ENCODE results near the gene PLPP7.
"Not testable (repeated sequence)": the region's sequence is repeated elsewhere in the genome, so short reads cannot be mapped to it uniquely, and the experiment has no call there.

PLPP7 gene

DNA sequence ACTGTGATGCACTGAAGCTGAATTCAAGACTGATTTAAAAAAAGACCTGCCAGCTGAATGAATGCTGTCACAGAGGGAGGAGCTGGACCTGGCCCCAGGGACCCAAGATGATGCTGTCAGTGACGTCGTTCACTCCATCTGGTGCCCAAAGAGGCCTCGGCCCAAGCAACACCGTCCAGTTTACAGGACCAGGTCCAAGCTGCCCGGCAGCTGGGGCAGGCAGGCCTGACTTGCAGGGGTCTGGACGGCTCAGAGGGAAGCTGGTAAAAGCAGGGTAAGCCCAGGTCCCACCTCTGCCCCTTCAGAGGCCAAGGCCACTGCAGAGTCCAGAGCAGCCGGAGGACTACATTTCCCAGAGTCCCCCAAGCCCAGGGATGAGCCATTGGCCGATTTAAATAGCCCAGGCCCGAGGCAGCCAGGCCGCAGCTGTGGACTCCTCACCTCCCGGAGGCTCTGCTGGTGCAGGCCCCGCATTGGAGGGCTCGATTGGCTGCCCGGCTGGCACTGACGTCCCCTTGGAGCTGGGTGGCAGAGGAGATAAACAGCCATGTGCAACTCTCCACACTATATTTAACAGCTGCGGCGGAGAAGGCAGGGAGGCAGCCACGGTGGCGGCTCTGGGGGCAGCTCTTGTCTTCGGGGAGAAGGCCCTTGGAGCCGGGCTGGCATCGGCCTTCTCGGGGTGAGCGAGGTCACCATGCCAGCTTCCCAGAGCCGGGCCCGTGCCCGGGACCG lies at the start of gene PLPP7:
Gene PLPP7, plus strand, starts transcription at position 423 of the 735 bp plus-strand sequence. Its CDS starts 275 bp downstream, at position 698.
- no peak within 1 kb of the TSS for H3K27ac ChIP-seq
- TF ChIP-seq, protein P1, sequence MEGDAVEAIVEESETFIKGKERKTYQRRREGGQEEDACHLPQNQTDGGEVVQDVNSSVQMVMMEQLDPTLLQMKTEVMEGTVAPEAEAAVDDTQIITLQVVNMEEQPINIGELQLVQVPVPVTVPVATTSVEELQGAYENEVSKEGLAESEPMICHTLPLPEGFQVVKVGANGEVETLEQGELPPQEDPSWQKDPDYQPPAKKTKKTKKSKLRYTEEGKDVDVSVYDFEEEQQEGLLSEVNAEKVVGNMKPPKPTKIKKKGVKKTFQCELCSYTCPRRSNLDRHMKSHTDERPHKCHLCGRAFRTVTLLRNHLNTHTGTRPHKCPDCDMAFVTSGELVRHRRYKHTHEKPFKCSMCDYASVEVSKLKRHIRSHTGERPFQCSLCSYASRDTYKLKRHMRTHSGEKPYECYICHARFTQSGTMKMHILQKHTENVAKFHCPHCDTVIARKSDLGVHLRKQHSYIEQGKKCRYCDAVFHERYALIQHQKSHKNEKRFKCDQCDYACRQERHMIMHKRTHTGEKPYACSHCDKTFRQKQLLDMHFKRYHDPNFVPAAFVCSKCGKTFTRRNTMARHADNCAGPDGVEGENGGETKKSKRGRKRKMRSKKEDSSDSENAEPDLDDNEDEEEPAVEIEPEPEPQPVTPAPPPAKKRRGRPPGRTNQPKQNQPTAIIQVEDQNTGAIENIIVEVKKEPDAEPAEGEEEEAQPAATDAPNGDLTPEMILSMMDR (conservative IDR thresholded peaks at IDR 0.05): no peak
- TF ChIP-seq ZFX (IDR thresholded peaks at IDR 0.05): peak; percentile 34; the same call in 1 of the 2 replicates

DNA sequence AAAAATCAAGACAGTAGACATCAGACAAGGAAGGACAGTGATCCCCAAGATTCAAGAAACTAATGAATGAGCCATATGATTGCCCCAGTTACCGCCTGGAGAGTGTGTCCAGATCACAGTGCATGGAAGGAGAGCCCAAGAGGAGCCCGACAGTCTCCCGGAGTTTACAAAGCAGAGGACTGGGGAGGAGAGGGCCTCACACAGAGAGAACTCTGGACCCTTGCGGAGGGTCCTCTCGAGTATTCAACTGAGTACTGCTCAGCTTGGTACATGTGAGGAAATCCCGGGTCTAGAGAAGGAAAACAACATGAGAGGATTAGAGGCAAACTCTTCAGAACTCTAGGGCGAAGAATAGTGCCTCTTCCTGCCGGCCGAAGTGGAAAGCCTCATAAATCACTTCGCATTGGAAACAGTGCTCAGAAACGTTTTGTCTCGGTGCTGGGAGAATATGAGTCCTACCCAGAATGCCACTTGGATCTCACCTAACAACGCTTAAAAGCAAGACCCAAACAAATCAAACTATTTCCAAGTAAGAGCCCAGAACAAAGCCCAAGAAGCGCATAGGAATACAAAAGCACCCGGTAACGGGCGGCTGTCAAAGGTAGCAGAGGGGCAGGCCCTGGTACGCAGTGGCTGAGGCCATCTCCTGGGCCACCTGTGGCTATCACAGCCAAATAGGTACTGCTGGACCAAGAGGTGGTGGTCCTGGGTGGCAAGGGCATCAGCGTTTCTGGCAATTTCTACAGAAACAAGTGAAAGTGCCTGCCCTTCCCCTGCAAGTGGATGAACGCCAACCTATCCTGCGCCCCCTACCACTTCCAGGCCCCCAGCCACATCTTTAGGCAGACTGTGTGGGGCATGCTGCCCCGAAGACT lies 49.2 kb upstream of the PLPP7 start:
- no peak overlapping the region for H3K27ac ChIP-seq

DNA sequence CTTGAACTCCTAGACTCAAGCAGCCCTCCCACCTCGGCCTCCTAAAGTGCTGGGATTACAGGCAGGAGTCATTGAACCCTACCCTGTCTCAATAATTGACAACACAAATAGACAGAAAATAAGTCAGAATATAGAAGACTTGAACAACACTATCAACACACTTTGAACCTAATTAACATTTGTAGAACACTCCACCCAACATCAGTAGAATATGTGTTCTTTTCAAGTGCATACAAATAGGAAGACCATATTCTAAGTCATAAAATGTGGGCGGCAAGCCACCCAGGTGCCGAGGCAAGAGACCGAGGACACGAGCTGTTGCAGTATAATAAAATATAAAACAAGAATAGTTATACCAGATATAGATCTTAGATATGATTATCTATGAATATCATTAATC lies 45.2 kb upstream of the PLPP7 start:
- not testable (repeated sequence) for H3K27ac ChIP-seq

More for the DNA sequence above, 49.2 kb upstream of the PLPP7 start:
- TF ChIP-seq, protein P1 (conservative IDR thresholded peaks at IDR 0.05): no peak
- TF ChIP-seq ZFX (IDR thresholded peaks at IDR 0.05): no peak

DNA sequence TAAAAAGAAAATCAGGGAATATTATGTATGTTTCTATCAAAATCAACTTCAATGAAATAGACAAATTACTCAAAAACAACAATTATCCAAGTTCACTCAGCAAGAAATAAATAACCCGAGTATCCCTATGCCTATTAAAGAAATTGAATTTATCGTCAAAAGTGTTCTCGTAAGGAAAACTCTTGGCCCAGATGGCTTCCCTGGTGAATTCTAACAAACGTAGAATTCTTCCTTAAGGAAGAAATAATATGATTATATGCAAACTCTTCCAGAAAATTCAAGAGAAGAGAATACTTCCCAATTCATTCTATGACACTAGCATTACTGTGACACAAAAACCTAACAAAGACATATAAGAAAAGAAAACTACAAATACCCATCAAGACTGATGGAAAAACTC lies 42.9 kb upstream of the PLPP7 start:
- TF ChIP-seq, protein P1 (conservative IDR thresholded peaks at IDR 0.05): no peak
- no peak for TF ChIP-seq ZFX (IDR thresholded peaks at IDR 0.05)
- H3K27ac ChIP-seq: no peak overlapping the region

DNA sequence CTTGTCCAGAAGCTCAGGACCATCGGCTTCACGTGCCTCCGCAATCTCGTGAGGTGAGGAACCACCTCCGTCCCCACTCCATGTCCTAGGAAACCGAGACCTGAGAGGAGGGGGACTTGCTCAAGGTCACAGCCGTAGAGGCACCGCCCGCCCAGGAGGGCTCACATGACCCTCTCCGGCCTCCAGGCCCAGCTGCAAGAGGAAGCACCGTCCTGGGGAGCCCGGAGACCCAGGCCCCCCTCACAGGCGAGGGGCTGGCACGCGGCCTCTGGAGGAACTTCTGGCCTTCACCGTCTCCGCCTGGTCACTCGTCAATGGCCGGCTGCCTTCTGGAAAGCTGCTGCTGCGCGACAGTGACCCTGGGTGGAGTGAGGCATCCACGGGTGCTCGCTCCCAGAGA lies 37.4 kb upstream of the PLPP7 start:
- TF ChIP-seq ZFX (IDR thresholded peaks at IDR 0.05): no peak
- TF ChIP-seq, protein P1 (conservative IDR thresholded peaks at IDR 0.05): no peak
- no peak overlapping the region for H3K27ac ChIP-seq

DNA sequence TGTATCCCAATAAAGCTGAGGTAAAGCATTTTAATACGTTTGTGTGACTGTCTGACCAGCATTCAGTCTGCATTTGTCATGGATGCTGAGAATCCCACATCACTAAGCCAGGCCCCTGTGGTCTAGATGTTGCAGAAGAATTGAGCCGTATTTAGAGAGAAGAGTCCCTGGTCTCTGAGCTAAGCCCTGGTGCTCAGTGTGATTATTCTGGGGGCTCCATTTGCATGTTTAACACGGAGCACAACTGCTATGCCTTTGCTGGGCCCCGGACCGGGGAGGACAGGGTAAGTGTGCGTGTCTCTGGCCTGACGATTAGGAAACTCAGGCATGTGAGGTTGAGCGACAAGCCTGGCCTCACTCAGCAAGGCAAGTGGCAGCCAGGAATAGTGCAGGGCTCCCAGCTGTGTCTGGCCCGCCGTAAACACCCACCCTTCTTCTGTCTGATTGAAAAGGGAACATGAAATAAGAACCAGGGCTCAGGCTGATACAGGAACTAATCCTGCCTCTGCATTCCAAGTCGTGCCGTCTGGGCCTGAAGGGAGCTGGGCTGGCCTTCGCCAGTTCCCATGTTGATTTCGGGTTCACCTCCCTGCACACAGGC lies 35.5 kb upstream of the PLPP7 start:
- no peak overlapping the region for H3K27ac ChIP-seq
- TF ChIP-seq ZFX (IDR thresholded peaks at IDR 0.05): no peak
- TF ChIP-seq, protein P1 (conservative IDR thresholded peaks at IDR 0.05): no peak

DNA sequence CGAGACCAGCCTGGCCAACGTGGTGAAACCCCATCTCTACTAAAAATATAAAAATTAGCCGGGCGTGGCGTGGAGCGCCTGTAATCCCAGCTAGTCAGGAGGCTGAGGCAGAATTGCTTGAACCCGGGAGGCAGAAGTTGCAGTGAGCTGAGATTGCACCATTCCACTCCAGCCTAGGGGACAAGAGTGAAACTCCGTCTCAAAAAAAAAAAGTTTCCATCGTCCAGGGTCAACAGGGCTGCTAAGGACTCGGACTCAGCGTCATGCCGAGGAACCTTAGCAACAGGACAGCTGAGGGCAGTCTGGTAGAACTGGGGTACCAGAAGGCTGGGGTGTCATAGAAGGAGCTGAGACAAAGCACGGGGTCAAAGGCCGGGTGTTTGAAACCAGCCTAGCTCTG lies 34.9 kb upstream of the PLPP7 start:
- TF ChIP-seq, protein P1 (conservative IDR thresholded peaks at IDR 0.05): no peak
- no peak for TF ChIP-seq ZFX (IDR thresholded peaks at IDR 0.05)
- no peak overlapping the region for H3K27ac ChIP-seq

Measured in C4-2B (cell line).